Fibroblast of the aortic adventitia (primary cell): ENCODE data around the gene CR1L. TPM values are rescaled to one million over a fixed set of nuclear protein-coding genes. Genes with fewer than 3 reads are reported as not detected.
"Not testable (repeated sequence)": the region's sequence is repeated elsewhere in the genome, so short reads cannot be mapped to it uniquely, and the experiment has no call there.

ENCODE experiments used
- DNase-seq: peaks from one replicate; pipeline ENCODE4 v3.0.0-alpha.2; 2010; ENCODE audit warnings: low read depth
- H3K4me3 ChIP-seq: 2 replicates; pipeline ENCODE4 v1.5.1; 2011; ENCODE audit warnings: low read depth, mild to moderate bottlenecking, control low read depth, low read length, moderate library complexity
- CTCF ChIP-seq: IDR thresholded peaks from 2 replicates; pipeline ENCODE4 v1.5.1; 2011; ENCODE audit warnings: mild to moderate bottlenecking, low read length, control low read depth, inconsistent platforms; ENCODE audit not compliant: insufficient read depth
- total RNA-seq: library from RNA; depleted of rRNA; stranded (reverse); fragments of >200 nt; gene quantifications from 2 replicates; pipeline ENCODE4 v1.2.3, GENCODE V29; 2012; ENCODE audit warnings: low replicate concordance

The CR1L gene
- total RNA-seq, 1 donor = not detected

- DNase-seq = no peak
- no peak overlapping the region for H3K4me3 ChIP-seq
- TF ChIP-seq CTCF = no peak
Observed at GRCh38 chr1:207745839-207746767, 101.2 kb downstream of the CR1L start.

- no peak for DNase-seq
- no peak for TF ChIP-seq CTCF
Observed at GRCh38 chr1:207747627-207748492, 102.9 kb downstream of the CR1L start.

GRCh38 chr1:207748737-207749528 lies 104.0 kb downstream of the CR1L start:
- TF ChIP-seq CTCF = no peak
- no peak for DNase-seq
- H3K4me3 ChIP-seq = no peak overlapping the region

More at GRCh38 chr1:207747627-207748492, 102.9 kb downstream of the CR1L start:
- no peak overlapping the region for H3K4me3 ChIP-seq

- TF ChIP-seq CTCF = no peak
- DNase-seq = peak; percentile 25
- peak overlapping the region; percentile 94 for H3K4me3 ChIP-seq
Observed at GRCh38 chr1:207750631-207751305, 105.8 kb downstream of the CR1L start.

GRCh38 chr1:207751463-207751789 lies 106.5 kb downstream of the CR1L start:
- H3K4me3 ChIP-seq = peak overlapping the region; percentile 94
- DNase-seq = not testable (repeated sequence)

GRCh38 chr1:207751790-207752455 lies 107.0 kb downstream of the CR1L start, which contains the start of gene CD46:
Gene CD46, plus strand, starts transcription at chr1:207752054. Its CDS starts 159 bp downstream, at chr1:207752213.
- no peak for TF ChIP-seq CTCF
- peak; percentile 89 for DNase-seq
- peak within 1 kb of the TSS; percentile 94 for H3K4me3 ChIP-seq
